Sigmoid colon (tissue), 3 donors: ENCODE data around the gene DCST1.

ENCODE experiments used
- POLR2A ChIP-seq, 2 donors: fragments of 450-650 bp; IDR thresholded peaks; one replicate each; pipeline ENCODE4 v1.6.1; 2016; ENCODE audit warnings: antibody characterized with exemption in 2 of 2, mild to moderate bottlenecking in 2 of 2, moderate library complexity in 2 of 2
- TF ChIP-seq, protein P1 (sequence below), 4 experiments: fragments of 450-650 bp in 3 of 4; fragments of 200-600 bp in 1 of 4; IDR thresholded peaks; one replicate each; pipeline ENCODE4 v1.5.1; 2016 to 2019; ENCODE audit warnings: antibody characterized with exemption in 4 of 4, mild to moderate bottlenecking in 3 of 4, moderate library complexity in 2 of 4

DNA sequence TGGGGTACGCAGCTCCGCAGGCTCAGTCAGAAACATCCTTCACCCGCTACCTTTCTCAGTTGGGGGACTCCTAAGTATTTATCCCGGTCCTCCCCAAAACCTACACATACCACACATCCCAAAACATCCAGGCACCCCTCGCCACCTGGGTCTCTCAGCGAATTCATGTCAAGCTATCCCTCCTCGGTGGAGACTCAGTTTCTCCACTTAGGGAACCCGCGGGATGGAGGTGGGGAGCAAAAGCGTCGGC lies 32.3 kb upstream of the DCST1 start:
- TF ChIP-seq, protein P1, sequence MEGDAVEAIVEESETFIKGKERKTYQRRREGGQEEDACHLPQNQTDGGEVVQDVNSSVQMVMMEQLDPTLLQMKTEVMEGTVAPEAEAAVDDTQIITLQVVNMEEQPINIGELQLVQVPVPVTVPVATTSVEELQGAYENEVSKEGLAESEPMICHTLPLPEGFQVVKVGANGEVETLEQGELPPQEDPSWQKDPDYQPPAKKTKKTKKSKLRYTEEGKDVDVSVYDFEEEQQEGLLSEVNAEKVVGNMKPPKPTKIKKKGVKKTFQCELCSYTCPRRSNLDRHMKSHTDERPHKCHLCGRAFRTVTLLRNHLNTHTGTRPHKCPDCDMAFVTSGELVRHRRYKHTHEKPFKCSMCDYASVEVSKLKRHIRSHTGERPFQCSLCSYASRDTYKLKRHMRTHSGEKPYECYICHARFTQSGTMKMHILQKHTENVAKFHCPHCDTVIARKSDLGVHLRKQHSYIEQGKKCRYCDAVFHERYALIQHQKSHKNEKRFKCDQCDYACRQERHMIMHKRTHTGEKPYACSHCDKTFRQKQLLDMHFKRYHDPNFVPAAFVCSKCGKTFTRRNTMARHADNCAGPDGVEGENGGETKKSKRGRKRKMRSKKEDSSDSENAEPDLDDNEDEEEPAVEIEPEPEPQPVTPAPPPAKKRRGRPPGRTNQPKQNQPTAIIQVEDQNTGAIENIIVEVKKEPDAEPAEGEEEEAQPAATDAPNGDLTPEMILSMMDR (IDR thresholded peaks at IDR 0.05) = no peak
- no peak for TF ChIP-seq POLR2A (IDR thresholded peaks at IDR 0.05)
